ENCODE measurements around the gene SBNO1. TPM values are rescaled to one million over a fixed set of nuclear protein-coding genes. Genes with fewer than 3 reads are reported as not detected.

The SBNO1 gene
- total RNA-seq, 2 experiments from 2014 or later: 44.3 to 45.4 TPM

- peaks cover 26% of the 10 kb centered on the region for H3K36me3 Mint-ChIP-seq (ENCODE audit: low read depth)
- no peak overlapping the region for H3K4me3 Mint-ChIP-seq
- no peak overlapping the region for H3K27ac Mint-ChIP-seq
Measured at GRCh38 chr12:123401753-123402683, 37.4 kb upstream of the SBNO1 start.

GRCh38 chr12:123399255-123399617 is 34.6 kb upstream of the SBNO1 start:
- Mint-ChIP-seq H3K4me1 (ENCODE audit: low read depth) (peaks cover 2% of the 10 kb centered on the region), H3K36me3 (ENCODE audit: low read depth) (peaks cover 30% of the 10 kb centered on the region), H3K27ac (peak overlapping the region; percentile 2), H3K9me3 (no peaks in the 10 kb centered on the region), H3K27me3 (no peaks in the 10 kb centered on the region), H3K4me3 (no peak overlapping the region)
- DNase-seq (no peak), ATAC-seq (no peak)
- POLR2A ChIA-PET: no interaction called here
- CTCF ChIA-PET: no interaction called here
- intact Hi-C loops (cut with micrococcal nuclease): no loop called here
- TF ChIP-seq CTCF (IDR thresholded peaks at IDR 0.05): no peak

More at GRCh38 chr12:123401753-123402683, 37.4 kb upstream of the SBNO1 start:
- no peak for ATAC-seq
- intact Hi-C loops (cut with micrococcal nuclease): no loop called here
- Mint-ChIP-seq H3K9me3 (no peaks in the 10 kb centered on the region), H3K27me3 (no peaks in the 10 kb centered on the region), H3K4me1 (ENCODE audit: low read depth) (peaks cover 2% of the 10 kb centered on the region)
- POLR2A ChIA-PET: interaction anchor here (0.6 kb wide), 1 partner anchor 36 kb away, joined by 3 read pairs; no protein-coding TSS in a partner anchor
- CTCF ChIA-PET: no interaction called here
- TF ChIP-seq CTCF (IDR thresholded peaks at IDR 0.05): no peak
- no peak for DNase-seq

DNA sequence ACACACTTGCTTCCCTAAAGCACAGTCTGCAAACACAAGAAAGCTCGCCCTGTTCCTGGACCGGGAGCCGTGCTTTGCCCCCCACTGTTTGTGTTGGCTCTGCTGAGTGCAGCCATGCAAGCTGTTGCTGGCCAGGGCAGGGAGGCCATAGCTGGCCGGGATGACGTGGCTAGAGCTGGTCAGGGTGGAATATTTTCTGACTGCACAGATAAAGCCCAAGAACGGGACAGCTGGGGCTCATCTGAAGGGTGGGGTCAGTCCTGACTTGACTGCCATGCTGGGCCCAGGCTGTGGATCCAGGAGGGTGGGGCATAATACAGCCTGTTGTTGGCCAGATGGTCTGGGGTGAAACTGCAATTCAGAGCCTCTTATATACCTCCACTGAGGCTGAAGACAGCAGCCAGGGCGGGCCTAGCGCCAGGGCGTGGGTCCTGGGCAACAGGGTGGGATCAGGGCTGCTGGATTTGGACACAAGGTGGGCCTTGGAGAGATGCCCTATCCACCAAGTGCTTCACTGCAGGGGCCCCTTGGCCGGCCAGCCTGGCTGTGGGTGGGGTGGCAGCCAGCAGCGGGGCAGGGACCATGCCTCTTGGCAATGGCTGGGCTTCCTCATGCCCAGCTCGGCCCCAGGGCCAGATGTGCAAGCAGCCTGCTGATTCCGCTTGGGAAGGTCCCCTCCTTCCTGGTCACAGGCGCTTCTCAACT is 34.1 kb upstream of the SBNO1 start:
- Mint-ChIP-seq H3K4me3 (no peak overlapping the region), H3K36me3 (ENCODE audit: low read depth) (peaks cover 28% of the 10 kb centered on the region), H3K9me3 (no peaks in the 10 kb centered on the region), H3K27ac (no peak overlapping the region), H3K27me3 (no peaks in the 10 kb centered on the region), H3K4me1 (ENCODE audit: low read depth) (peaks cover 2% of the 10 kb centered on the region)
- DNase-seq (no peak), ATAC-seq (no peak)
- TF ChIP-seq CTCF (IDR thresholded peaks at IDR 0.05): no peak
- ChIA-PET CTCF (no interaction called here), POLR2A (no interaction called here)
- intact Hi-C loops (cut with micrococcal nuclease): no loop called here

DNA sequence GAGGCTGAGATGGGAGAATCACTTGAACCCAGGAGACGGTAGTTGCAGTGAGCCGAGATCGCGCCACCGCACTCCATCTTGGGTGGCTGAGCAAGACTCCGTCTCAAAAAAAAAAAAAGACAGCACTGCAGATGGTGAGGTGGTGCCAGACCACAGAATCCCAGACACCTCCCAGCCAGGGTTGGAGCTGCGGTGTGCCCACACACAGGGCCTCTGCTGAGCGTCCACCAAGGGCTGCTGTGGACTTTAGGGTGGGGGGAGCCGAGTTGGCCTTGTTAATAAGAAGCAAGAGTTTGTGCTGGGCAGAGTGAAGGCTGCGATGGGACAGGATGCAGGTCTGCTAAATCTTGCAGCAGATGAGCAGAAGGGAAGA is 33.5 kb upstream of the SBNO1 start:
- Mint-ChIP-seq H3K4me3 (no peak overlapping the region), H3K9me3 (no peaks in the 10 kb centered on the region), H3K36me3 (ENCODE audit: low read depth) (peaks cover 27% of the 10 kb centered on the region), H3K27ac (no peak overlapping the region), H3K4me1 (ENCODE audit: low read depth) (peaks cover 5% of the 10 kb centered on the region), H3K27me3 (no peaks in the 10 kb centered on the region)
- intact Hi-C loops (cut with micrococcal nuclease): no loop called here
- no peak for ATAC-seq
- ChIA-PET CTCF (no interaction called here), POLR2A (no interaction called here)
- no peak for TF ChIP-seq CTCF (IDR thresholded peaks at IDR 0.05)
- DNase-seq: no peak

DNA sequence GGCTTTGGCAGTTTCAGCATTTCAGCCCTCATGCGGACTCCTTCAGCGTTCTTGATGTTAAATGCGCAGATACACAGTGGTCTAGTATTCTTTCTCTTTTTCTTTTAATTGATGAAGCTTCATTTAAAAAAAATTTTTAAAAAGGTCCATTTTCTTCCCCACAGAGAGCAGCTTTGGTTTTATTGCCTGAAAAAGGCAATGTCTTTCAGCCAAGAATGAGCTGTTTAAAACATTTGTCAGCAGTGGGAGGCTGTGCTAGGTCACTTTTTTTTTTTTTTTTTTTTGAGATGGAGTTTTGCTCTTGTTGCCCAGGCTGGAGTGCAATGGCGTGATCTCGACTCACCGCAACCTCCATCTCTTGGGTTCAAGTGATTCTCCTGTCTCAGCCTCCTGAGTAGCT is 32.8 kb upstream of the SBNO1 start:
- CTCF ChIA-PET: no interaction called here
- H3K27ac Mint-ChIP-seq: no peak overlapping the region
- intact Hi-C loops (cut with micrococcal nuclease): no loop called here
- ATAC-seq (no peak), DNase-seq (no peak)
- peaks cover 29% of the 10 kb centered on the region for H3K36me3 Mint-ChIP-seq (ENCODE audit: low read depth)
- H3K9me3 Mint-ChIP-seq: no peaks in the 10 kb centered on the region
- POLR2A ChIA-PET: no interaction called here
- no peak overlapping the region for H3K4me3 Mint-ChIP-seq
- H3K27me3 Mint-ChIP-seq: no peaks in the 10 kb centered on the region
- peaks cover 8% of the 10 kb centered on the region for H3K4me1 Mint-ChIP-seq (ENCODE audit: low read depth)
- no peak for TF ChIP-seq CTCF (IDR thresholded peaks at IDR 0.05)

All from activated CD8-positive, alpha-beta T cell treated with anti-CD3 and anti-CD28 coated beads for 36 hours (primary cell).